ENCODE data around the gene SMYD1.

DNA sequence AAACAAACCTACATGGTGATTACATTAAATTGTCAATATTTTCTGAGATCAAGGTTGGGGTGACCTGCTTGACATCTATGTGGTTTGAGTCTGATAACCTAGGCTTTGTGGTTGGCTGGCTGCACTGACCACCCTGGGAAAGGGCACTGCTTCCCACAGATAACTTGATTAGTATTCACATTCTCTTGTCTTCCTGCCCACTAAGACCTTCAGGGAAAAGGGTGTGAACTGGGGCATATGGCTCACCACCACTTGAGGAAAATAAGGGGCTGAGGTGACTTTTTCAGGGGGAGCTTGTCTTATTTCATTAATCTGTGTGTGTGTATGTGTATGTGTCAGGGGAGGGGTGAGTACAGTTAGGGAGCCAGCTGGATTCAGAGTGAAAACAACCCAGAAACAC is 1.5 kb downstream of the SMYD1 start:
- TF ChIP-seq, protein P1, sequence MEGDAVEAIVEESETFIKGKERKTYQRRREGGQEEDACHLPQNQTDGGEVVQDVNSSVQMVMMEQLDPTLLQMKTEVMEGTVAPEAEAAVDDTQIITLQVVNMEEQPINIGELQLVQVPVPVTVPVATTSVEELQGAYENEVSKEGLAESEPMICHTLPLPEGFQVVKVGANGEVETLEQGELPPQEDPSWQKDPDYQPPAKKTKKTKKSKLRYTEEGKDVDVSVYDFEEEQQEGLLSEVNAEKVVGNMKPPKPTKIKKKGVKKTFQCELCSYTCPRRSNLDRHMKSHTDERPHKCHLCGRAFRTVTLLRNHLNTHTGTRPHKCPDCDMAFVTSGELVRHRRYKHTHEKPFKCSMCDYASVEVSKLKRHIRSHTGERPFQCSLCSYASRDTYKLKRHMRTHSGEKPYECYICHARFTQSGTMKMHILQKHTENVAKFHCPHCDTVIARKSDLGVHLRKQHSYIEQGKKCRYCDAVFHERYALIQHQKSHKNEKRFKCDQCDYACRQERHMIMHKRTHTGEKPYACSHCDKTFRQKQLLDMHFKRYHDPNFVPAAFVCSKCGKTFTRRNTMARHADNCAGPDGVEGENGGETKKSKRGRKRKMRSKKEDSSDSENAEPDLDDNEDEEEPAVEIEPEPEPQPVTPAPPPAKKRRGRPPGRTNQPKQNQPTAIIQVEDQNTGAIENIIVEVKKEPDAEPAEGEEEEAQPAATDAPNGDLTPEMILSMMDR (IDR thresholded peaks at IDR 0.05), result no peak
- TF ChIP-seq EZH2 (IDR thresholded peaks at IDR 0.05; ENCODE audit: borderline replicate concordance, insufficient read depth, low read depth, low read length, poor library complexity, severe bottlenecking), result no peak

All from B cell (primary cell).